HG02642 (cell line): ENCODE measurements around the gene WDR81.
"Not testable (repeated sequence)": the region's sequence is repeated elsewhere in the genome, so short reads cannot be mapped to it uniquely, and the experiment has no call there.

ENCODE experiments used
- ATAC-seq: cut with Tn5 transposase; IDR thresholded peaks from one replicate; pipeline ENCODE4 v1.9.1; 2021; ENCODE audit warnings: mild to moderate bottlenecking; ENCODE audit not compliant: unreplicated experiment, poor library complexity

Gene WDR81

GRCh38 chr17:1727876-1728630, 3.5 kb downstream of the WDR81 start:
- no peak for ATAC-seq

GRCh38 chr17:1729966-1730325, 5.4 kb downstream of the WDR81 start:
- ATAC-seq: no peak

- no peak for ATAC-seq
Observed at GRCh38 chr17:1730326-1731193, 6.1 kb downstream of the WDR81 start.

- no peak for ATAC-seq
Observed at GRCh38 chr17:1731194-1731506, 6.6 kb downstream of the WDR81 start.

- ATAC-seq: no peak
Observed at GRCh38 chr17:1732241-1732832, 7.8 kb downstream of the WDR81 start.

GRCh38 chr17:1732833-1733321, 8.4 kb downstream of the WDR81 start:
- no peak for ATAC-seq

GRCh38 chr17:1733759-1734158, 9.3 kb downstream of the WDR81 start:
- ATAC-seq: no peak

- ATAC-seq: no peak
Observed at GRCh38 chr17:1735418-1735817, 10.9 kb downstream of the WDR81 start.

- ATAC-seq: no peak
Observed at GRCh38 chr17:1735834-1736347, 11.4 kb downstream of the WDR81 start.

- no peak for ATAC-seq
Observed at GRCh38 chr17:1736348-1737281, 12.1 kb downstream of the WDR81 start.

GRCh38 chr17:1737531-1738291, 13.2 kb downstream of the WDR81 start:
- ATAC-seq: no peak

GRCh38 chr17:1741899-1742298, 17.4 kb downstream of the WDR81 start:
- ATAC-seq: not testable (repeated sequence)

GRCh38 chr17:1742371-1743087, 18.0 kb downstream of the WDR81 start, which contains the start of gene SERPINF2:
Gene SERPINF2 (plus strand): TSS chr17:1742871. CDS start chr17:1744996, 2,125 bp downstream.
- no peak for ATAC-seq

GRCh38 chr17:1743088-1743439, 18.6 kb downstream of the WDR81 start:
- no peak for ATAC-seq

GRCh38 chr17:1744551-1745512, 20.3 kb downstream of the WDR81 start:
- ATAC-seq: no peak

- ATAC-seq: no peak
Observed at GRCh38 chr17:1745513-1746020, 21.1 kb downstream of the WDR81 start.

- no peak for ATAC-seq
Observed at GRCh38 chr17:1746975-1747543, 22.6 kb downstream of the WDR81 start.
